HL-60/S4 treated with phorbol 12-myristate 13-acetate at 8.2 ng/mL for 4 days and 3 days (cell line): Measurements from ENCODE around the gene BCL2L12.

Experiments
- in situ Hi-C: fragments of 300-500 bp; cut with MboI; formaldehyde crosslinking; loops from 2 replicates; pipeline ENCODE4 v1.15.0; 2022; ENCODE audit warnings: low sequenced_read_pairs

Gene BCL2L12

DNA sequence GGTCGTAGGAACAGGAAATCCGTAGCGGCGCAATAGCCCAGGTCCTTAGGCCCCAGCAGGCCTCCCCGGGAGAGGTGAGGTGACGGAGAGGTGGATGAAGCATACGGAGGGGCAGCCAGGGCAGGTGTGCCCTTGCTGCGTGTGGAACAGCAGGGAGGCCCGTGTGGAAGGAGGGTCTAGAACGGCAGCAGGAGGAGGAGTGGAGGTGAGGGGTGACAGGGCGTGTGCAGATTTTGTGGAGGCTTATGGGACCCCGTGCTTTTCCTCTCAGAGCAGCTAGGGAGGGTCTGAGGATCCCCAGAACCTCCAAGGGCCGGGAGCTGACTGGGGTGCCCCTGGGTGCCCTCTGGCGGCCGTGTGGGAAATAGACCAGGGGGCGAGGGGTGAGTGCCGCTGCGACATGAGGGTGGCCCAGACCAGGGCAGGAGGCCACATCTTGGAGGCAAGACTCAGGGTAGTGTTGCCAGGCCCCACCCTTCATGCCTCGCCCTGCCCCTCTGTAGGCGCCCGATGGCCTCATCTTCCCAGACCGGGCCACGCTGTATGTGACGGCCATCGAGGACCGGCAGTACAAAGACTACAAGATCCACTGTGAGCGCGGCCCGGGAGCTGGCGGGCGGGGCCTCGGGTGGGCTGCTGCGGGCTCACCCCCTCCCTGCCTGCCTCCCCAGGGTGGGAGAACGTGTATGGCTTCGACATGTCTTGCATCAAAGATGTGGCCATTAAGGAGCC, 18.7 kb downstream of the BCL2L12 start:
- in situ Hi-C loops, result no loop called here

DNA sequence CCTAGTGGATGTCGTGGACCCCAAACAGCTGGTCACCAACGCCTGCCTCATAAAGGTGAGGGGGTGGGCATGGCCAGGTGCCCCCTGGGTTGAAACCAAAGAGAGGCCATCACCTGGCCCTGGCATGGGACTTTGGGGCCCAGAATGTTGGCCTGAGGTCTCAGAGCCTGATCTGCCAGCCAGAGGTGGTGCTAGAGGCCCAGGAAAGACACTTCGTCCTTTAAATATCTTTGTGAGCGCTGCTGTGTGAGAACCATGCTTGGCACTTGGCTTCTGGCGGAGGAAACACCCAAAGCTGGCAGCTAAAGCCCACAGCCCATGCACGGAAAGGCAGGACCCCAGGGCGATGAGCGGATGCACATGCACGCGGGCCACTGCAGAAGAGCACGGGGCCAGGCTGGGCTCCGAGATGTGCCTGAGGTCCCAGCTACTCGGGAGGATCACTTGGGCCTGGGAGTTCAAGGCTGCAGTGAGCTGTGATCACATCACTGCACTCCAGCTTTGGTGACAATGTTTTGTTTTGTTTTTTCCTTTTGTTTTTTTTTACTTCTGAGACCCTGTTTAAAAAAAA, 19.3 kb downstream of the BCL2L12 start:
- in situ Hi-C loops, result no loop called here

DNA sequence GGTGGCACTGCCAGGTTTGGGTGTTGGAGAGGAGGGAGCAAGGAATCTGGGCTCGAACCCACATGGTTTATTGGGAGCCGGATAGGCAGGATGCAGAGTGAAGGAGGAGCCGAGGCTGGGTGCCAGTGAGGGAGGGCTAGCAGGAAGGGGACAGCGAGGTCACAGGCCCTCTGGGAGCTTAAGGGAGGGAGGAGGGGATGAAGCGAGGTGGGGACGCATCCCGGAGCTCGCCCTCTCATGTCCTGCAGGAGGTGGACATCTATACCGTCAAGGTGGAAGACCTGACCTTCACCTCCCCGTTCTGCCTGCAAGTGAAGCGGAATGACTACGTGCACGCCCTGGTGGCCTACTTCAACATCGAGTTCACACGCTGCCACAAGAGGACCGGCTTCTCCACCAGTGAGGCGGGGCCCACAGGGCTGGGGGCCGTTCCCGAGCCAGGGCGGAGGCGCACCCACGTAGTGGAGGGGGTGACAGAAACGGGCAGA, 20.2 kb downstream of the BCL2L12 start:
- in situ Hi-C loops, result no loop called here

DNA sequence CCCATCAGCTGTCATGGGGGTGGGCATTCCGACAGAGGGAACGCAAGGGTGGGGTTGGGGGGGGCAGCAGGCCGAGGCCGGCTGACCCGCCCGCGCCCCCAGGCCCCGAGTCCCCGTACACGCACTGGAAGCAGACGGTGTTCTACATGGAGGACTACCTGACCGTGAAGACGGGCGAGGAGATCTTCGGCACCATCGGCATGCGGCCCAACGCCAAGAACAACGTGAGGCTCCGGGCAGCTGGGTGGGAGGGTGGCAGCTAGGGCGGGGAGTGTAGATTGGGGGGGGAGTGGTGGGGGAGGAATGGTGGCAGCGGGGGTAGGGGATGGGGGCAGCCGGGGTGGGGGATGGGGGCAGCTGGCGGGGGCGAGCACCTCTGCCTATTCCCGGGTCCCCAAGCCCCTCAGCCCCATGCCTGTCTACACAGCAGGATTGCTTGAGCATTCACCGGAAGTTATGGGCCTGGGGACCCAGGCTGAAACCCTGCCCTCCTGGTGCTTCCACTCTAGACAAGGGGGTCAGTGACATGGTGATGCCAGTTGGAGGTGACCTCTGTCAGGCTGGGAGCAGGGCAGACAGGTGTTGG, 20.9 kb downstream of the BCL2L12 start:
- in situ Hi-C loops, result no loop called here

- in situ Hi-C loops, result no loop called here
These were observed 21.4 kb downstream of the BCL2L12 start for GRCh38 chr19:49687150-49687549.

DNA sequence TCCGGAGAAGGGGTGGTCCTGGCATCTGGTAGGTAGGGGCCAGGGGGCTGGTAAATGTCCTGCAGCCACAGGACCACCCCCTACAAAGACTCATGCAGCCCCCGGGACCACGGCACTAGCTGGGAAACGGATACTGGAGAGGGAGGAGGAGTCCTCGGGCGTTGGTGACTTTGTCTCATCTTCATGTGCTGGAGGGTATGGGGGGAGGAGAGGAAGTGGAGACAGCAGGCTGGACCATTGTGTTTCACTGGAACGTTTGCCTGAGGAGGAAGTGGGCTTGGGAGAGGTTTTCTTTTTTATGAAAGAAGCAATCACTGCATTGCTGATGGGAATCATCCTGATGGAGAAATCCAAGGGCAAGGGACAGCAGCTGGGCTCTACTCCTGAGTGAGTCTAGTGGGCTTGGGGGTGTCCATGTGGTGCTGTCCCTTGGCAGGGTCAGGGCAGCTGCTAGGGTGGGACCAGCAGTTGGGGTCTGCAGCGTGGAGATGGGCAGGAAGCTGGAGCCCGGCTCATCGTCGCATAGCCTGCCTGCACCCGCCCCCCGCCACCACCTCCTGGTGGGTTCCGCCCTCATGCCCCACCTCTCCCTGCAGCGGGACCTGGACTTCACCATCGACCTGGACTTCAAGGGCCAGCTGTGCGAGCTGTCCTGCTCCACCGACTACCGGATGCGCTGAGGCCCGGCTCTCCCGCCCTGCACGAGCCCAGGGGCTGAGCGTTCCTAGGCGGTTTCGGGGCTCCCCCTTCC, 22.0 kb downstream of the BCL2L12 start:
- in situ Hi-C loops, result no loop called here

- in situ Hi-C loops, result no loop called here
These were observed 22.9 kb downstream of the BCL2L12 start for GRCh38 chr19:49688531-49689132.

- in situ Hi-C loops, result no loop called here
These were observed 23.7 kb downstream of the BCL2L12 start, which contains the start of gene ADM5 for GRCh38 chr19:49689133-49690078. Gene ADM5 (plus strand): TSS chr19:49689594. CDS start chr19:49689838, 244 bp downstream.

GRCh38 chr19:49690079-49690655, 24.4 kb downstream of the BCL2L12 start:
- in situ Hi-C loops, result no loop called here

DNA sequence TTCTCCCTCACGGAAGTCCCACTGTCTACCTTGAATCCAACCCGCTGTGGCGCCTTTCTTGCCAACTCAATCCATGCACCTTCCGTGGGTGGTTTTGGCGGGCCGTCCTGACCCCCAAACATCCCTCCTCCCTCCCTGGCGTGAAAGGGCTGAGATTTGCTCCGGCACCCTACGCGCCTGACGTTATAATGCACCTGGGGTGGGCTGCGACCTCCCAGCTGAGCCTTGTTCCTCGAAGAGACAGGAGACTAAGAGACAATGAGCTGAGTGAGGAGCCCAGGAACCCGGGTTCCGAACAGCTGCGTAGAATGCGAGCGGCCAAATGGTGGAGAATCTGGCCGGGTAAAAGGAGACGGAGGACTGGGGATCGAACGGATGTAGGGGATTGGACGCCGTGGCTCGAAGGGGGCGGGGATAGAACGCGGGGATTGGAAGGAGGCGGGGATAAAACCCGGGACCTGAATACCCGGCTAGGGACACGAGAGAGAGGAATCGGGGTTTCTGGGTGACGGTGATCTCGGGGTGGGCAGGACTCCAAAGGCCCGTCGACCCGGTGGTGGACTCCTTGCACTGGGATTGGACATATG, 25.0 kb downstream of the BCL2L12 start, which contains the start of gene CPT1C:
Gene CPT1C (plus strand): TSS at position 461 of the 587 bp plus-strand sequence. CDS start 1,137 bp downstream, outside the sequence.
- in situ Hi-C loops, result no loop called here

GRCh38 chr19:49691243-49692146, 25.8 kb downstream of the BCL2L12 start:
- in situ Hi-C loops, result no loop called here

DNA sequence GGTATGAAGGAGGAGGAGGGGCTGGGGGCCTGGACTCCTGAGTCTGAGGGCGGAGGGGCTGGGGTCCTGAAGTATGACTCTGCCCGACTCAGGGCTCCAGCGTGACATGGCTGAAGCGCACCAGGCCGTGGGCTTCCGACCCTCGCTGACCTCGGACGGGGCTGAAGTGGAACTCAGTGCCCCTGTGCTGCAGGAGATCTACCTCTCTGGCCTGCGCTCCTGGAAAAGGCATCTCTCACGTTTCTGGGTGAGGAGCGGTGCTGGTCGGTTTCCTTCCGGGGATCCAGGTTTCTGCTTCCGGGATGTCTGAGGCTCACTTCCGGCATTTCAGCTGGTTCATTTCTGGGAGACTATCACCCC, 26.4 kb downstream of the BCL2L12 start:
- in situ Hi-C loops, result no loop called here

DNA sequence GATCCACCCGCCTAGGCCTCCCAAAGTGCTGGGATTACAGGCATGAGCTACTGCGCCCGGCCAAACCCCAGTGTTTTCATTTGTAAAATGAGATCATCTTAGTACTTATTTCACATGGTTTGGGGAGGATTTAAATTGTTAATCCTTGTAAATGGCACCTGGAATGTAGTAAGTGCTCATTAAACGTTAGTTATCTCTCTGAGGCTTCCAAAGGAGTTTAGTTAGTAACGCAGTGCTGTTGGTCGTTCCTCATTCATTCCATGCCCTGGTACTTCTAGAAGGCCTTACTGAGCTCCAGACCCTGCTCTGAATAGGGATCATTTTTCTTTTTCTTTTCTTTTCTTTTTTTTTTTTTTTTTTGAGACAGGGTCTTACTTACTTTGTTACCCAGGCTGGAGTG, 30.4 kb downstream of the BCL2L12 start:
- in situ Hi-C loops, result no loop called here

- in situ Hi-C loops, result no loop called here
These were observed 31.1 kb downstream of the BCL2L12 start for GRCh38 chr19:49696865-49697264.

GRCh38 chr19:49699364-49699763, 33.6 kb downstream of the BCL2L12 start:
- in situ Hi-C loops, result no loop called here

DNA sequence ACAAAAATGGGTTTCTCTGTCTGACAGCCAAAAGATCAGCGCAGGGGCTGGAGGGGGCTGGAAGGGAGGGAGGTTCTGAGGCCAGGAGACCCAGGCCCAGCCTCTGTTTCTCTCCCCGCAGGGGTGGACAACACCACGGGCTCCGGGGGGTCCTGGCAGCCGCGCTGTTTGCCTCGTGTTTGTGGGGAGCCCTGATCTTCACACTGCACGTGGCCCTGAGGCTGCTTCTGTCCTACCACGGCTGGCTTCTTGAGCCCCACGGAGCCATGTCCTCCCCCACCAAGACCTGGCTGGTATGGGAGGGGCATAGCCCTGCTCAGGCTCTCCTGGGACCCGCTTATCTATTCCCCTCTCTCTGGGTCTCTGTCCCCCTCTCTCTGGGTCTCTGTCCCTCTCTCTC, 34.8 kb downstream of the BCL2L12 start:
- in situ Hi-C loops, result no loop called here

DNA sequence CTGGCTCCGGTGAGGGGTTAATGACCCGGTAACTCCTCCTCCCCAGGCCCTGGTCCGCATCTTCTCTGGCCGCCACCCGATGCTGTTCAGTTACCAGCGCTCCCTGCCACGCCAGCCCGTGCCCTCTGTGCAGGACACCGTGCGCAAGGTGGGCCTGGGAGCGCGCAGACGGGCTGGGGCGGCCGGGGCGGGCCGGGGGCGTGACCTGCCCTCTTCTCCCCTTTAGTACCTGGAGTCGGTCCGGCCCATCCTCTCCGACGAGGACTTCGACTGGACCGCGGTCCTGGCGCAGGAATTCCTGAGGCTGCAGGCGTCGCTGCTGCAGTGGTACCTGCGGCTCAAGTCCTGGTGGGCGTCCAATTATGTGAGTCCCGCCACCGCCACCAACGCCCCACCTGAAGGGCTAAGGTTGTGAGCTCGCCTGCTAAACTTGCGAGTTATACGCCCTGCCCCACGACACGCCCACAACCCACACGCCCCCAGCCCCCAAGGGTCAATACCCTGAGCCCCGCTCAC, 35.6 kb downstream of the BCL2L12 start:
- in situ Hi-C loops, result no loop called here
